Hepatocyte (in vitro differentiated cells): Measurements from ENCODE around the gene LIPM. TPM values are rescaled to one million over a fixed set of nuclear protein-coding genes. Genes with fewer than 3 reads are reported as not detected.

Experiments used
- DNase-seq: peaks from one replicate; pipeline ENCODE4 v3.0.0-alpha.2; 2016; ENCODE audit warnings: low spot score
- H2AFZ ChIP-seq: fragments of 200-600 bp; sonication (generic); 2 replicates; pipeline ENCODE4 v1.6.0; 2016; ENCODE audit warnings: antibody characterized with exemption, mild to moderate bottlenecking
- H3K27ac ChIP-seq: fragments of 200-600 bp; sonication (generic); 2 replicates; pipeline ENCODE4 v1.5.1; 2016; ENCODE audit warnings: mild to moderate bottlenecking
- H3K27me3 ChIP-seq: fragments of 200-600 bp; sonication (generic); 2 replicates; pipeline ENCODE4 v1.6.1; 2016
- H3K36me3 ChIP-seq: fragments of 200-600 bp; sonication (generic); replicated peaks from 2 replicates; pipeline ENCODE4 v1.5.1; 2016; ENCODE audit warnings: low read depth; ENCODE audit not compliant: insufficient read depth
- H3K4me1 ChIP-seq: fragments of 200-600 bp; sonication (generic); 2 replicates; pipeline ENCODE4 v1.5.1; 2016; ENCODE audit warnings: mild to moderate bottlenecking, moderate library complexity; ENCODE audit not compliant: insufficient read depth
- H3K4me2 ChIP-seq: fragments of 200-600 bp; sonication (generic); 2 replicates; pipeline ENCODE4 v1.6.0; 2016
- H3K4me3 ChIP-seq: fragments of 200-600 bp; sonication (generic); 2 replicates; pipeline ENCODE4 v1.5.1; 2016; ENCODE audit warnings: mild to moderate bottlenecking
- H3K79me2 ChIP-seq: fragments of 200-600 bp; sonication (generic); 2 replicates; pipeline ENCODE4 v1.6.0; 2017; ENCODE audit warnings: mild to moderate bottlenecking
- H3K9me2 ChIP-seq: fragments of 200-600 bp; sonication (generic); replicated peaks from 2 replicates; pipeline ENCODE4 v1.6.0; 2017; ENCODE audit warnings: mild to moderate bottlenecking; ENCODE audit not compliant: insufficient read depth
- H3K9me3 ChIP-seq: fragments of 200-600 bp; sonication (generic); 2 replicates; pipeline ENCODE4 v1.5.1; 2016; ENCODE audit warnings: low read depth, mild to moderate bottlenecking
- H4K20me1 ChIP-seq: fragments of 200-600 bp; sonication (generic); 2 replicates; pipeline ENCODE4 v1.6.0; 2016; ENCODE audit warnings: mild to moderate bottlenecking; ENCODE audit not compliant: insufficient read depth, poor library complexity, severe bottlenecking
- EZH2 ChIP-seq: fragments of 200-600 bp; sonication (generic); IDR thresholded peaks from 2 replicates; pipeline ENCODE4 v1.6.1; 2016; ENCODE audit warnings: antibody characterized with exemption, mild to moderate bottlenecking, borderline replicate concordance
- EZH2phosphoT487 ChIP-seq: fragments of 200-600 bp; sonication (generic); IDR thresholded peaks from one replicate; pipeline ENCODE4 v1.6.1; 2018; ENCODE audit warnings: antibody characterized with exemption, mild to moderate bottlenecking, low read depth, moderate library complexity; ENCODE audit not compliant: unreplicated experiment, severe bottlenecking
- WGBS: methylation state at CpG from one replicate; pipeline ENCODE4 v1.1.6; 2016; ENCODE audit warnings: low lambda C conversion rate; ENCODE audit errors: missing lambda C conversion rate; 5-methylcytosine and 5-hydroxymethylcytosine counted together
- polyA plus RNA-seq: library from polyadenylated mRNA; unstranded; fragments of >200 nt; fragmentation: Nextera tagmentation; extraction: Ambion mirVana; gene quantifications from 2 replicates; pipeline ENCODE4 v1.2.1, GENCODE V29; 2016
- total RNA-seq: library from RNA; depleted of rRNA; stranded (reverse); fragments of >200 nt; gene quantifications from 2 replicates; pipeline ENCODE4 v1.2.3, GENCODE V29; 2014
- TF ChIP-seq, protein P1 (sequence below): fragments of 200-600 bp; sonication (generic); IDR thresholded peaks from 2 replicates; pipeline ENCODE4 v1.5.1; 2016; ENCODE audit warnings: antibody characterized with exemption, mild to moderate bottlenecking; ENCODE audit not compliant: poor library complexity

The LIPM gene
- total and polyA plus RNA-seq, 2 experiments from 2014 or later: not detected

DNA sequence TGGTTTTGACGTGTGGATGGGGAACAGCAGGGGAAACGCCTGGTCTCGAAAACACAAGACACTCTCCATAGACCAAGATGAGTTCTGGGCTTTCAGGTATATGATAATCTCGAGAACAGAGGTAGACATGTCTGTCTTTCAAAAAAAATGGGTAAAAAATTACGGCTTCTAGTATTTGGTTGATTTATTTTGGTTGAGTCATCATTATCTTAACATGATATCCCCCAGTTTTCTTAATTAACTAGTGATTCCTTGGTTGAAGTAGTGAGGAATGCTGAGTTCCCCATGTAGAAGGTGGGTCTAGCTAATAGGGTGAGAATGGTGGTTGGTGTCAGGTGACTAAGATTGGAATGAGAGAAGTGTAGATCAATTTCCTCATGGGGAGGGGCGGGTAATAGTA is 10.7 kb downstream of the LIPM start:
- Histone ChIP-seq H3K9me2 (no peaks in the 10 kb centered on the region), H3K4me1 (no peaks in the 10 kb centered on the region), H3K27me3 (no peaks in the 10 kb centered on the region), H3K27ac (no peak overlapping the region), H2AFZ (no peak overlapping the region), H3K79me2 (no peaks in the 10 kb centered on the region), H3K4me2 (no peak overlapping the region), H3K4me3 (no peak overlapping the region), H4K20me1 (no peaks in the 10 kb centered on the region), H3K9me3 (no peaks in the 10 kb centered on the region), H3K36me3 (no peaks in the 10 kb centered on the region)
- 88% methylated on average over 6 of the region's 6 CpGs for WGBS
- DNase-seq: no peak
- TF ChIP-seq EZH2phosphoT487 (no peak), EZH2 (no peak)
- TF ChIP-seq, protein P1, sequence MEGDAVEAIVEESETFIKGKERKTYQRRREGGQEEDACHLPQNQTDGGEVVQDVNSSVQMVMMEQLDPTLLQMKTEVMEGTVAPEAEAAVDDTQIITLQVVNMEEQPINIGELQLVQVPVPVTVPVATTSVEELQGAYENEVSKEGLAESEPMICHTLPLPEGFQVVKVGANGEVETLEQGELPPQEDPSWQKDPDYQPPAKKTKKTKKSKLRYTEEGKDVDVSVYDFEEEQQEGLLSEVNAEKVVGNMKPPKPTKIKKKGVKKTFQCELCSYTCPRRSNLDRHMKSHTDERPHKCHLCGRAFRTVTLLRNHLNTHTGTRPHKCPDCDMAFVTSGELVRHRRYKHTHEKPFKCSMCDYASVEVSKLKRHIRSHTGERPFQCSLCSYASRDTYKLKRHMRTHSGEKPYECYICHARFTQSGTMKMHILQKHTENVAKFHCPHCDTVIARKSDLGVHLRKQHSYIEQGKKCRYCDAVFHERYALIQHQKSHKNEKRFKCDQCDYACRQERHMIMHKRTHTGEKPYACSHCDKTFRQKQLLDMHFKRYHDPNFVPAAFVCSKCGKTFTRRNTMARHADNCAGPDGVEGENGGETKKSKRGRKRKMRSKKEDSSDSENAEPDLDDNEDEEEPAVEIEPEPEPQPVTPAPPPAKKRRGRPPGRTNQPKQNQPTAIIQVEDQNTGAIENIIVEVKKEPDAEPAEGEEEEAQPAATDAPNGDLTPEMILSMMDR: no peak

DNA sequence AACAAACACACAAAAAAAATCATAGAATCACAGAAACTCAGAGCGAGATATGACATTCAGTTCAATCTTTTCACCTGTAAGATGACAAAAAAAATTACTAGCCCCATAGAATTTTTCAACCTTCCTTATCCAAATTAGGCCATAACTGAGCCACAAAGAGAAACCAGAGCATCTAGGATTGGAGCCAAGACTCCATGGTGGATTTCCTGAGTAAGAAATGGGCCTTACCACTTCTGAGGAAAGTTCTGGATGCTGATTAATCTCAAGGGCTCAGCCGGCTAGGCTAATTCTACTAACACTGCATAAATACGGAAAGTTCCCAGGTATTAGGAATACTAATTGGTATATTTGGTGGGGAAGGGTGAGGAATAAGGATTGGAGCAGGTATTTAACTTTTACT is 16.8 kb downstream of the LIPM start:
- H3K79me2 ChIP-seq: no peaks in the 10 kb centered on the region
- no peak overlapping the region for H3K4me2 ChIP-seq
- 92% methylated on average over 3 of the region's 3 CpGs for WGBS
- no peaks in the 10 kb centered on the region for H3K9me3 ChIP-seq
- H3K4me1 ChIP-seq: no peaks in the 10 kb centered on the region
- no peaks in the 10 kb centered on the region for H3K9me2 ChIP-seq
- no peak overlapping the region for H3K4me3 ChIP-seq
- no peak for DNase-seq
- H2AFZ ChIP-seq: no peak overlapping the region
- no peaks in the 10 kb centered on the region for H3K27me3 ChIP-seq
- TF ChIP-seq, protein P1: no peak
- TF ChIP-seq EZH2phosphoT487: no peak
- TF ChIP-seq EZH2: no peak
- H4K20me1 ChIP-seq: no peaks in the 10 kb centered on the region
- H3K27ac ChIP-seq: no peak overlapping the region
- no peaks in the 10 kb centered on the region for H3K36me3 ChIP-seq

DNA sequence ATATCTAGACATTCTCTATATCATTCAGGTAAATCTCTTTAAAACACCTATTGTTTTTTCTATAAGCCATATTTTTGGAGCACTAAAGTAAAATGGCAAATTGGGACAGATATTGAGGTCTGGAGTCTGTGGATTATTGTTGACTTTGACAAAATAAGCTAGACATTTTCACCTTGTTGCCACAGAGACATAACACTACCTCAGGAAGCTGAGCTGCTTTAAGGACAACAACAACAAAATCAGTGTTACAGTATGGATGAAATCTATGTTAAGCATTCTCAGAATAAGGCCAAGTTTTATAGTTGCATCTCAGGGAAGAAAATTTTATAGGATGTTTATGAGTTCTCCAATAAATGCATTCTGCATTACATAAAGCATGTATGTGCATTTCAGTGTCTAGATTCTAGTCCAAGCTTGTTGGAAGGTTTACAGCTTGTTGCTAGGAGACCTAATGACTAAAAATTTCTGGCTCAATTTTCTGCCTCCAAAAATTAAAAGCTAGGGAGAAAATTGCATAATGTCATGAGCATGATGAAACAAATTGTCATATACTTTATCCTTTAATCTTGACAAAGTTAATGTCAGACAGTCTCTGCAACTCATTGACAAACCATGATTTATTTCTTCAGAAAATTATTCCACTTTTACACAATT is 18.3 kb downstream of the LIPM start:
- H3K36me3 ChIP-seq: no peaks in the 10 kb centered on the region
- H3K27ac ChIP-seq: no peak overlapping the region
- no peaks in the 10 kb centered on the region for H3K4me1 ChIP-seq
- no peaks in the 10 kb centered on the region for H3K27me3 ChIP-seq
- H3K79me2 ChIP-seq: no peaks in the 10 kb centered on the region
- H4K20me1 ChIP-seq: no peaks in the 10 kb centered on the region
- TF ChIP-seq EZH2phosphoT487 (no peak), EZH2 (no peak)
- TF ChIP-seq, protein P1: no peak
- no peak overlapping the region for H3K4me3 ChIP-seq
- H3K9me2 ChIP-seq: no peaks in the 10 kb centered on the region
- no peaks in the 10 kb centered on the region for H3K9me3 ChIP-seq
- DNase-seq: peak; percentile 19
- no peak overlapping the region for H2AFZ ChIP-seq
- no peak overlapping the region for H3K4me2 ChIP-seq

DNA sequence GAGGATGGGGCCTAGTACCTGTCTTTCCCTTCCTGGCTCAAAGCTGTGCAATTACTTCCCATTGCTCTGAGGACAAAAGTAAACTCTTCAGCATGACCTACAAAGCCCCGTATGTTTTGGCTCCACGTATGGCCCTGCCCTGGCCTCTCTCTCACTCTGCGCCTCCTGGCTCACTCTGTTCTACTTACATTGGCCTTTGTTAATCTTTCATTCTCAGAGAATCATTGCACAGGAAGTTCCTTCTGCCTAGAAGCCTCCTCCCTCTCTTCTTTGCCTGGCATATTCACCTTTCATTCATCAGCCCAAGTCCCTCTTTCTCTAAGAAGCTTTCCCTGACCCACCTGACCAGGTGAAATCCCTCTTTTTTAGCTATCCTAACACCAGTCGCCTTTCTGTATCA is 23.9 kb downstream of the LIPM start:
- H3K9me3 ChIP-seq: no peaks in the 10 kb centered on the region
- H2AFZ ChIP-seq: no peak overlapping the region
- no peaks in the 10 kb centered on the region for H3K79me2 ChIP-seq
- H3K27me3 ChIP-seq: no peaks in the 10 kb centered on the region
- H3K27ac ChIP-seq: no peak overlapping the region
- H3K4me3 ChIP-seq: no peak overlapping the region
- H3K4me2 ChIP-seq: no peak overlapping the region
- no peak for TF ChIP-seq EZH2phosphoT487
- TF ChIP-seq, protein P1: no peak
- TF ChIP-seq EZH2: no peak
- H4K20me1 ChIP-seq: no peaks in the 10 kb centered on the region
- no peaks in the 10 kb centered on the region for H3K4me1 ChIP-seq
- 80% methylated on average over 4 of the region's 4 CpGs for WGBS
- DNase-seq: no peak
- H3K9me2 ChIP-seq: no peaks in the 10 kb centered on the region
- no peaks in the 10 kb centered on the region for H3K36me3 ChIP-seq
